Loucy (cell line): ENCODE measurements around the gene TBC1D22A.
"Not testable (repeated sequence)": the region's sequence is repeated elsewhere in the genome, so short reads cannot be mapped to it uniquely, and the experiment has no call there.

Source experiments
- EZH2phosphoT487 ChIP-seq: fragments of 200-600 bp; IDR thresholded peaks from 2 replicates; pipeline ENCODE4 v1.6.1; 2018; ENCODE audit warnings: antibody characterized with exemption, mild to moderate bottlenecking, moderate library complexity, borderline replicate concordance
- TF ChIP-seq, protein P1 (sequence below): fragments of 200-600 bp; sonication (generic); conservative IDR thresholded peaks from 2 replicates; pipeline ENCODE4 v1.5.1; 2014; ENCODE audit warnings: mild to moderate bottlenecking, antibody characterized with exemption, low read length

- TF ChIP-seq EZH2phosphoT487 = not testable (repeated sequence)
- TF ChIP-seq, protein P1, sequence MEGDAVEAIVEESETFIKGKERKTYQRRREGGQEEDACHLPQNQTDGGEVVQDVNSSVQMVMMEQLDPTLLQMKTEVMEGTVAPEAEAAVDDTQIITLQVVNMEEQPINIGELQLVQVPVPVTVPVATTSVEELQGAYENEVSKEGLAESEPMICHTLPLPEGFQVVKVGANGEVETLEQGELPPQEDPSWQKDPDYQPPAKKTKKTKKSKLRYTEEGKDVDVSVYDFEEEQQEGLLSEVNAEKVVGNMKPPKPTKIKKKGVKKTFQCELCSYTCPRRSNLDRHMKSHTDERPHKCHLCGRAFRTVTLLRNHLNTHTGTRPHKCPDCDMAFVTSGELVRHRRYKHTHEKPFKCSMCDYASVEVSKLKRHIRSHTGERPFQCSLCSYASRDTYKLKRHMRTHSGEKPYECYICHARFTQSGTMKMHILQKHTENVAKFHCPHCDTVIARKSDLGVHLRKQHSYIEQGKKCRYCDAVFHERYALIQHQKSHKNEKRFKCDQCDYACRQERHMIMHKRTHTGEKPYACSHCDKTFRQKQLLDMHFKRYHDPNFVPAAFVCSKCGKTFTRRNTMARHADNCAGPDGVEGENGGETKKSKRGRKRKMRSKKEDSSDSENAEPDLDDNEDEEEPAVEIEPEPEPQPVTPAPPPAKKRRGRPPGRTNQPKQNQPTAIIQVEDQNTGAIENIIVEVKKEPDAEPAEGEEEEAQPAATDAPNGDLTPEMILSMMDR = not testable (repeated sequence)
Observed at GRCh38 chr22:46734213-46734722, 28.2 kb upstream of the TBC1D22A start.
